Amniotic epithelial cell (primary cell): ENCODE data around the gene RCN1.

Source experiments
- DNase-seq: peaks from one replicate; pipeline ENCODE4 v3.0.0-alpha.2; 2010; ENCODE audit warnings: low read depth

Gene RCN1

DNA sequence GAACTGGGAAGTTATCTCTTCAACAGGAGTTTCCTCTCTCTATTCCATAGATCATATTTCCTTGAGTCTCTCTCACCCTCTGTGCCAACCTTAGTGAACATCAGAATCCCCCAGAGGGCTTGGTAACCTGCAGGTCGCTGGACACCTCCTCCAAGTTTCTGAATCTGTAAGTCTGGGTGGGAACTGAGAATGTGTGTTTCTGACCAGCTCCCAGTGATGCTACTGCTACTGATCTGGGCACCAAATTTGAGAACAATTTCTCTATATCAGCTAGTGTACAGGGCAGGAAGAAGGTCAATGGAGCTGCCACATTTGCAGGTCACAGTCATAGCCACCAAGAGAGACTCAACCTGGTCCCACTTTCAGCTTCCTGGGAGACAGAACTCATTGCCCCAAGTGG, 62.9 kb downstream of the RCN1 start:
- DNase-seq: no peak

- DNase-seq: peak; percentile 53
These were observed 63.4 kb downstream of the RCN1 start for GRCh38 chr11:32154275-32154674.
